ENCODE measurements around the gene PAK6. TPM values are rescaled to one million over a fixed set of nuclear protein-coding genes. Genes with fewer than 3 reads are reported as not detected.
A peak's percentile ranks its signal among the peaks of the same experiment; 100 is the strongest.

PAK6 gene
- total RNA-seq, 1 experiment from 2014 or later, result not detected

DNA sequence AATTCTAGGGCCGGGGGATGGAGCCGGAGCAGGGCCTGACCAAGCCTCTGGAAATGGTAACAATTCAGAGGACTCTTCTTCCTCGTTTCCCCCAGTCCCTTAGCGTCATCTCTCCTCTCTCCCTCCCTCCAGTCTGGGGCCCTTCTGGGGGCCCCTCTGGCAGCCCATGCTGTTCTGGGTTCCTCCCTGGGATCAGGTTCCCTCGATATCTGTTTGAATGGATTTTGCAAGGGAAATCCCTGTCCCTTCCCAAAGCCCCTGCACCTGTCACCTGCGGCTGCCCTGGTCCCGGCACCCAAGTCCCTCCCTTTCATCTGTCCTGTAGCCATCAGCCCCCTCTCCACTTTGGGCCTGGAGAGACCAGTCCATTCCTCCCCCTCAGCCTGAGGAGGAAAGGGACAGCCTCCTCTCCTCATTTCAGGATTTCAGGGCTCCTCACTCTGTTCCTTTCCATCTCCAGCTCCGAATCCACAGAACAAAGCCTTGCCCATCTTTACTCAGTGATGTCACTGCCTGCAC is 70.5 kb downstream of the PAK6 start:
- Histone ChIP-seq H3K4me3 (peak overlapping the region; percentile 39; the same call in 1 of the 2 replicates), H3K4me1 (peaks cover 44% of the 10 kb centered on the region), H3K27ac (peak overlapping the region; percentile 54; the same call in 1 of the 2 replicates), H3K36me3 (no peaks in the 10 kb centered on the region), H3K27me3 (no peaks in the 10 kb centered on the region), H3K9me3 (replicated peaks) (no peaks in the 10 kb centered on the region)
- peak; percentile 27 to 52 for DNase-seq

- Histone ChIP-seq H3K27me3 (no peaks in the 10 kb centered on the region), H3K4me3 (no peak overlapping the region), H3K9me3 (replicated peaks) (no peaks in the 10 kb centered on the region), H3K27ac (no peak overlapping the region), H3K36me3 (no peaks in the 10 kb centered on the region), H3K4me1 (peaks cover 42% of the 10 kb centered on the region)
- DNase-seq, result peak; percentile 78 to 86
Measured at GRCh38 chr15:40310001-40310959, 71.4 kb downstream of the PAK6 start.

DNA sequence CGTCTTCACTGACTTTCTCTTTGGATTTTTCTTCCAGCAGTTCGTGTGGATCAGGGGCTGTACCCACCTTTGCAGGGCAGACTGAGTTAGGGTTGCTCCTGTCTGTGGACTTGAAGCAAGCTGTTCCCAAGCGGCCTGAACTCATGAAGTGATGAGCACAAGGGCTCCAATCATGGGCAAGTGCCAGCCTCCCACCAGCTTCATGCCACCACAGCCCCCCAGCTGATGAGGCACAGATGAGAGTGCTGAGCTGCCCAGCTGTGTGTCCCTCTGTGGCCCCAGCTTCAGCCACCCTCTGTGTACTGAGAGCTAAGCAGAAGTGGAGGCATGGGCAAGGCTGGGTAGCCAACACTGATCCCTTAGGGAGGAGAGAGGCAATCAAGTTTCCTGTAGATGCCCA is 72.1 kb downstream of the PAK6 start:
- no peak overlapping the region for H3K27ac ChIP-seq
- DNase-seq, result no peak
- no peak overlapping the region for H3K4me3 ChIP-seq
- no peaks in the 10 kb centered on the region for H3K36me3 ChIP-seq
- no peaks in the 10 kb centered on the region for H3K27me3 ChIP-seq
- no peaks in the 10 kb centered on the region for H3K9me3 ChIP-seq (replicated peaks)
- H3K4me1 ChIP-seq, result peaks cover 35% of the 10 kb centered on the region

DNA sequence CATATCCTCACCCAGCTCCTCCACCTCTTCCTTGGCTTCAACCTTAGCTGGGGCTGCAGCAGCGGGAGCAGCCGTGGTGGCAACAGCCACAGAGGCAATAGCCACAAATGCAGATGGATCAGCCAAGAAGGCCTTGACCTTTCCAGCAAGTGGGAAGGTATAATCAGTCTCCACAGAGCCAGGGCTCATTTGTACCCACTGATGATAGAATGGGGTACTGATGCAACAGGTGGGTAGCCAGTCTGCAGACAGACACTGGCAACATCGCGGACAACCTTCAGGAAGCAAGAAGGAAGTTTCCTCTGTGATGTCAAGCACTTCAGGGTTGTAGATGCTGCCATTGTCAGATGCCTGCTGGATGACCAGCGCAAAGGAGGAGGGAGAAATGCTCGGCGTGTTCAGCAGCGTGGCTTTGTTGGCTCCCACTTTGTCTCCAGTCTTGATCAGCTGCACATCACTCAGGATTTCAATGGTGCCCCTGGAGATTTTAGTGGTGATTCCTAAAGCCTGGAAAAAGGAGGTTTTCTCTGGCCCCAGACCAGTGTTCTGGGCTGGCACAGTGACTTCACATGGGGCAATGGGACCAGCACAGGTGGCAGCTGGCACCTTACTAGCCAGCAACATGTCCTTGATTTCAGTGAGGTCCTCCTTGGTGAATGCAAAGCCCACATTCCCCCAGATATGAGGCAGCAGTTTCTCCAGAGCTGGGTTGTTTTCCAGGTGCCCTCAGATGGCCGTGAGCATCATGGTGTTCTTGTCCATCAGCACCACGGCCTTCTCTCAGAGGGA is 73.7 kb downstream of the PAK6 start:
- no peaks in the 10 kb centered on the region for H3K36me3 ChIP-seq
- no peaks in the 10 kb centered on the region for H3K9me3 ChIP-seq (replicated peaks)
- H3K27ac ChIP-seq, result no peak overlapping the region
- no peak overlapping the region for H3K4me3 ChIP-seq
- DNase-seq, result no peak
- no peaks in the 10 kb centered on the region for H3K27me3 ChIP-seq
- H3K4me1 ChIP-seq, result peaks cover 29% of the 10 kb centered on the region

DNA sequence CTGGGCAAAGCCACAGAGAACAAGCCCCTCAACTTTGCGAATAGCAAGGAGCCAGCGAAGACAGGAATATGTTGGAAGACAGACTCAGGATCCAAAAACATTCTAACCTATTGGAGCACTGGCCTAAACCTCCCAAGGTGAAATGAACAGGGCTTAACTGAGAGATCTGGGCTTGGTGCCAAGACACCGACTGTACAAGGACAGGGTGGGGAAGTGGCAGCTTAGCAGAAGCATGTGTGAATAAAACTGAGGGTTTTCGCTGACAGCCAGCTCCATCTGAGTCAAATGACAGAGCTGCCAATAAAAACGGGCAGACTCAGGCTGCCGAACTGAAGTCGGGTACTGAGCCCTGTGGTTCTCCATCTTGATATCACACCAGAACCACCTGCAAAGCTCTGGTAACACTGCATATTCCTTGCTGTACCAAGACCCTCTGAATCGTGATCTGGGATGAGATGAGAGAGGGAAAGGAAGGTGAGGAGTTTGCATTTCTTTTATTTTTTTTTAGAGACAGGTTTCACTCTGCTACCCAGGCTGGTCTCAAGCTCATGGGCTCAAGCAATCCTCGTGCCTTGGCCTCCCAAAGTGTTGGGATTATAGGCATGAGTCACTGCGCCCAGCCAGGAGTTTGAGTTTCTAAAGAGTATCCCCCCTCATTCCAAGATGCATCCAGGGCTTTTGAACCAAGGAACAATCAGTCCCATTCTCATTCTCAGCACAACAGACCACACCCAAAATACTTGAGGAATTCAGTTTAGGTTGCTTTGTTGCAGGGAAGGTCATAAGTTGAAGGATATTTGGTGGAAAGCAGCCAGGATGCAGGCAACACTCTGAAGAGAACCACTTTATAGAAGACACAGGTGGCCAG is 74.9 kb downstream of the PAK6 start:
- peaks cover 26% of the 10 kb centered on the region for H3K4me1 ChIP-seq
- peak; percentile 80 to 83 for DNase-seq
- no peak overlapping the region for H3K27ac ChIP-seq
- no peaks in the 10 kb centered on the region for H3K27me3 ChIP-seq
- H3K9me3 ChIP-seq (replicated peaks), result no peaks in the 10 kb centered on the region
- H3K4me3 ChIP-seq, result no peak overlapping the region
- no peaks in the 10 kb centered on the region for H3K36me3 ChIP-seq

- peaks cover 16% of the 10 kb centered on the region for H3K4me1 ChIP-seq
- DNase-seq, result no peak
Measured at GRCh38 chr15:40314723-40315276, 75.9 kb downstream of the PAK6 start.

DNA sequence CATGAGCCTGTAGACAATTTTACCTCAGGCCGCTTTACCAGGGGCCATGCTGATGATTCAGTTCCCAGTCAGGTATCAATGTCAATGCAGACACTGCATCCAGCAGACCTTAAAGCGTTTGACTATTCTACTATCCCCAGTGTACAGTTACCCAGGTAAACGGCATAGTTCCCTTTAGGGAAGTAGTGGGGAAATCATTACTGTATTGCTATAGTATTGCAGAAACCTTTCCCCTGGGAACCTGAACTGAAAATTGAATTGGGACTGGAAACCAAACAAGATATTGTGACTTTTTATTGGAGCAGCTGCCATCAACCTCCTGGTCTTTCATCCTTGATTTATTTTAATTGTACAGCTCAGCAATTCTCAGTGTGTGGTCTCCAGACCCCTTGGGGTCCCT is 78.1 kb downstream of the PAK6 start:
- no peaks in the 10 kb centered on the region for H3K9me3 ChIP-seq (replicated peaks)
- no peak overlapping the region for H3K4me3 ChIP-seq
- no peak for DNase-seq

More at GRCh38 chr15:40314723-40315276, 75.9 kb downstream of the PAK6 start:
- Histone ChIP-seq H3K27ac (no peak overlapping the region), H3K9me3 (replicated peaks) (no peaks in the 10 kb centered on the region), H3K36me3 (no peaks in the 10 kb centered on the region), H3K27me3 (no peaks in the 10 kb centered on the region), H3K4me3 (no peak overlapping the region)

GRCh38 chr15:40317580-40317979 is 78.7 kb downstream of the PAK6 start:
- Histone ChIP-seq H3K27ac (no peak overlapping the region), H3K27me3 (no peaks in the 10 kb centered on the region), H3K36me3 (no peaks in the 10 kb centered on the region), H3K4me1 (peaks cover 37% of the 10 kb centered on the region), H3K9me3 (replicated peaks) (no peaks in the 10 kb centered on the region), H3K4me3 (no peak overlapping the region)
- no peak for DNase-seq

More for the DNA sequence above, 78.1 kb downstream of the PAK6 start:
- no peak overlapping the region for H3K27ac ChIP-seq
- no peaks in the 10 kb centered on the region for H3K27me3 ChIP-seq
- peaks cover 30% of the 10 kb centered on the region; the same call in 1 of the 2 replicates for H3K4me1 ChIP-seq
- H3K36me3 ChIP-seq, result no peaks in the 10 kb centered on the region

- Histone ChIP-seq H3K27me3 (no peaks in the 10 kb centered on the region), H3K27ac (no peak overlapping the region), H3K4me1 (peaks cover 35% of the 10 kb centered on the region), H3K36me3 (no peaks in the 10 kb centered on the region), H3K9me3 (replicated peaks) (no peaks in the 10 kb centered on the region), H3K4me3 (no peak overlapping the region)
- no peak for DNase-seq
Measured at GRCh38 chr15:40320409-40320808, 81.5 kb downstream of the PAK6 start.

- peak; percentile 65 to 80 for DNase-seq
- Histone ChIP-seq H3K27ac (no peak overlapping the region), H3K9me3 (replicated peaks) (no peaks in the 10 kb centered on the region), H3K27me3 (no peaks in the 10 kb centered on the region), H3K36me3 (no peaks in the 10 kb centered on the region), H3K4me1 (peaks cover 35% of the 10 kb centered on the region), H3K4me3 (no peak overlapping the region)
Measured at GRCh38 chr15:40320931-40321371, 82.1 kb downstream of the PAK6 start.

DNA sequence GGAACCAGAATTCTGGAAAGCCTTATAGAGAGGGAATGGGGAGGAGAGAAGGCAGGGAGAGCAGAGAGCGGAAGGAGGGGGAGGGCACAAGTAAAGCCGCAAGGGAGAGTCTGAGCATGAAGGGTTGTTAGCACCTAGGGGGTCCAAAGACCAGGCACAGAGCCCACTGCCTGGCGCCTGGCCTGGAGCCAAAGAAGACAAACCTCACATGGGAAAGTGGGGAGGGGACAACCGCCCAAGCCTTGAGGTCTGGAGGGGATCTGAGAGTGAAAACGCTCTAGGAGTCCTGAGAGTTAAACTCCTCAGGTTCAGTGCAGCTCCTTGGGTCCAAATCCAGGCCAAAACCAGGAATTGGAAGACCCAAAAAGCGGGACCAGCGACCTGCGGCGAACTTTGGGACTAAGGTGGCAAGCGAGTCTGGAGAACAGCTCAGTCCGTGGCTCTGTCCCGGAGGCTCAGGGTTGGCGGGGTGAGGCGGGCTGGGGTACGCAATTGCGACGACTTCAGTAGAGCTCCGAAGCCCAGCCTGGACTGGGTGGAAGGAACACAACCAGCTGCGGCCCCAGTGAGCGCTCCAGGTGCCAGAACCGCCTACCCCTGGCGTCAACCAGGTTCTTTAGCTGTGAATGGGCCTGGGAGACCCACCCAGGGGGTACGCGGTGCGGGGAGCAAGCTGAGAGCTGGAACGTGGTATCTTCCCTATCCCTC is 83.8 kb downstream of the PAK6 start:
- H3K27ac ChIP-seq, result peak overlapping the region; percentile 38; the same call in 1 of the 2 replicates
- peak overlapping the region; percentile 45 for H3K4me3 ChIP-seq
- H3K36me3 ChIP-seq, result no peaks in the 10 kb centered on the region
- peaks cover 39% of the 10 kb centered on the region for H3K4me1 ChIP-seq
- DNase-seq, result peak; percentile 64 to 65
- H3K9me3 ChIP-seq (replicated peaks), result no peaks in the 10 kb centered on the region
- no peaks in the 10 kb centered on the region for H3K27me3 ChIP-seq

- Histone ChIP-seq H3K4me1 (peaks cover 46% of the 10 kb centered on the region), H3K4me3 (peak within 1 kb of the TSS; percentile 97), H3K9me3 (replicated peaks) (no peaks in the 10 kb centered on the region), H3K27ac (peak within 1 kb of the TSS; percentile 46; the same call in 1 of the 2 replicates), H3K27me3 (no peaks in the 10 kb centered on the region), H3K36me3 (no peaks in the 10 kb centered on the region)
- peak; percentile 95 to 97 for DNase-seq
Measured at GRCh38 chr15:40323239-40323952, 84.5 kb downstream of the PAK6 start, which contains the start of gene INAFM2. Gene INAFM2 (plus strand): TSS chr15:40323692. CDS start chr15:40324056, 364 bp downstream.
